GM21529 (cell line): ENCODE data around the gene ZNF786.
"Not testable (repeated sequence)": the region's sequence is repeated elsewhere in the genome, so short reads cannot be mapped to it uniquely, and the experiment has no call there.

ENCODE experiments used
- ATAC-seq: cut with Tn5 transposase; IDR thresholded peaks from one replicate; pipeline ENCODE4 v1.9.1; 2021; ENCODE audit not compliant: unreplicated experiment

The ZNF786 gene

DNA sequence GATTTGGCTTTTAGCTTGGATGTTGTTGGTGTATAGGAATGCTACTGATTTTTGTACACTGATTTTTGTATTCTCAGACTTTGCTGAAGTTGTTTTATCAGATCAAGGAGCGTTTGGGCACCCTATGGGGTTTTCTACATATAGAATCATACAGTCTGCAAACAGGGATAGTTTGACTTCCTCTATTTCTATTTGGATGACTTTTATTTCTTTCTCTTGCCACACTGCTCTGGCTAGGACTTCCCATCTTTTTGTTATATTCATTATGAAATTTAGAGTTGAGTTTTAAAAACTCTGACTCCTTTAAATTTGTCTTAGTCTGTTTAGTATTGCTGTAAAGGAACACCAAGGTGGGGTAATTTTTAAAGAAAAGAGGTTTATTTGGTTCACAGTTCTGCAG lies 4.7 kb downstream of the ZNF786 start:
- no peak for ATAC-seq

DNA sequence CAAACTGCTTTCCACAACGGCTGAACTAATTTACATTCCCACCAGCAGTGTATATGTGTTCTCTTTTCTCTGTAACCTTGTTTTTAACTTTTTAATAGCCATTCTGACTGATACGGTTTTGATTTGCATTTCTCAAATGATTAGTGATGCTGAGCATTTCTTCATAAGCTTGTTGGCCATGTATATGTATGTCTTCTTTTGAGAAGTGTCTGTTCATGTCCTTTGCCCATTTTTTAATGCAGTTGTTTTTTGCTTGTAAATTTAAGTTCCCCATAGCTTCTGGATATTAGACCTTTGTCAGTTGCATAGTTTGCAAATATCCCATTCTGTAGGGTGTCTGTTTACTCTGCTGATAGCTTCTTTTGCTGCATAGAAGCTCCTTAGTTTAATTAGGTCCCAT lies 6.1 kb downstream of the ZNF786 start:
- ATAC-seq, result no peak

DNA sequence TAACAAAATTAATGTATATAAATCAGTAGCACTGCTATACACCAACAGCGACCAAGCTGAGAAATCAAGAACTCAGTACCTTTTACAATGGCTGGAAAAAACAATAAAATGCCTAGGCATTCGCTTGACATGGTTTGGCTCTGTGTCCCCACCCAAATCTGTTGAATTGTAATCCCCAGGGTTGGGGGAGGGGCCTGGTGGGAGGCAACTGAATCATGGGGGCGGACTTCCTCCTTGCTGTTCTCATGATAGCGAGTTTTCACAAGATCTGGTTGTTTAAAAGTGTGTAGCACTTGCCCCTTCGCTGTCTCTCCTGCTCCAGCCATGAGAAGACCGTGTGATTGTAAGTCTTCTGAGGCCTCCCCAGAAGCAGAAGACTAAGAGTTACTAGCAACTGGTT lies 8.6 kb downstream of the ZNF786 start:
- ATAC-seq, result no peak

DNA sequence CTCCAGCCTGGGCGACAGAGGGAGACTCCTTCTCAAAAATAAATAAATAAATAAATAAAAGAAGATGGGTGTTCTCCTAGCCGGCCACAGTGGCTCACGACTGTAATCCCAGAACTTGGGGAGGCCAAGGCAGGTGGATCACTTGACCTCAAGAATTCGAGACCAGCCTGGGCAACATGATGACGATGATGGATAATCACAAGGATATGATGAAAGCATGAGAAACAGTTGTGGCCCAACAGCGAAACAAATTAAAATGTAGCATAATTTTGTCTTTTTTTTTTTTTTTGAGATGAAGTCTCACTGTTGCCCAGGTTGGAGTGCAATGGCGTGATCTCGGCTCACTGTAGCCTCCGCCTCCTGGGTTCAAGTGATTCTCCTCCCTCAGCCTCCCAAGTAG lies 12.9 kb downstream of the ZNF786 start:
- no peak for ATAC-seq

DNA sequence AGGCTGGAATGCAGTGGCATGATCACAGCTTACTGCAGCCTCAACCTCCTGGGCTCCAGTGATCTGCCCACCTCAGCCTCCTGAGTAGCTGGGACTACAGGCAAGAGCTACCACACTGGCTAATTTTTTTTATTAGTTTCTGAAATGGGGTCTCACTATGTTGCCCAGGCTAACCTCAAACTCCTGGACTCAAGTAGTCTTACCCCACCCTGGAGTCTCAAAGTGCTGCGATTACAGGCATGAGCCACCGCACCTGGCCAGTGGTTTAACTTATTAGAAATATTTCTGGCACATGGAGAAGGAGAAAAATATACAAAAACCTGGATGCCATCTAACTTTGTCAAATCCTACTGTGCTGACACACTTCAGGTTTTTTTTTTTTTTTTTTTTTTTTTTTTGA lies 15.2 kb downstream of the ZNF786 start:
- ATAC-seq, result no peak

DNA sequence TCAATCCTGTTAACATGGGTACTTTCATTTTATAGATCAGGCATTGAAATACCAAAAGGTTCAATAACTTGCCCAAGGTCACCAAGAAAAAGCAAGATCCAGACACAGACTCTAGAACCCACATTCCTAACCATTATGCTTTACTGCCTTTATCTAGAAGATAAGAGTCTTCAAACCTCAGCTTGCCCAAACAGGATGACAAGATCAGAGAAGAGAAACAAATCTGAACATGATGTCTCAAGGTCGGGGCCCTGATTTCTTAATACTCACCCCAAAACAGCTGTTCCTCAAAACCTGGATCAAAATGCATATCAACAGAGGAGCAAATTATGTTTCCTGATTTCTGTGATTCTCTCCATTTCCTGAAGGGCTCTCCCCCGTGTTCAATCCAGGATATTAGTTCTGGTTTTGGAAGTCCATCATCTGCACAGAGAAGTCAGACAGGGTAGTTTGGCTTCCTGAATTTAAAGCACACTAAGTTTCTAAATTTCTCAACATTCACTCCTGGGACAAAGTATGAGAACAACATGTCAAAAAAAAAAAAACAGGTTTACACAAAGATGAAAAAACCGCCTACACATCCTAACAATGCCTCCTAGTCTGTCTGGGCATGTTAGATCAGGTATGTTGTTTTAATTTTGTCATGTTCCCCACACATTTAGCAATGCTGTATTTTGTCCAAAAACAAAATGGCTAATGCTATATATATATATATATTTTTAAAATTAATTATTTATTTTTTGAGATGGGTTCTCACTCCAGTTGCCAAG lies 16.2 kb downstream of the ZNF786 start:
- no peak for ATAC-seq

DNA sequence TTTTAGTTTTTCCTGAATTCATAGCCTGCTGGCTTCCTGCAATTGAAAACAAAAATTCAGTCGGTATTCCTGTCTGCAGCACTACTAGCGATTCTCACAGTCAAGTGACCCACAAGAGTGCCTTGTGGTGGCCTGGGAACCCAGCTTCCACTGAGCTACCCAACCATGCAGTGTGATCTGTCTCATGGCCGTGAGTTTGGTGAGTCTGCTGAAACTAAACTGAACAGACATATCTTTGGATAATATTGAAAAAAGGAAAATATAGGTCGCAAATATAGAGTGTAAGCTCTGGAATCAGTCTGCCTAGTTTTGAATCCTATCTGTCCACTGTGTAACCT lies 18.1 kb downstream of the ZNF786 start:
- ATAC-seq, result no peak

DNA sequence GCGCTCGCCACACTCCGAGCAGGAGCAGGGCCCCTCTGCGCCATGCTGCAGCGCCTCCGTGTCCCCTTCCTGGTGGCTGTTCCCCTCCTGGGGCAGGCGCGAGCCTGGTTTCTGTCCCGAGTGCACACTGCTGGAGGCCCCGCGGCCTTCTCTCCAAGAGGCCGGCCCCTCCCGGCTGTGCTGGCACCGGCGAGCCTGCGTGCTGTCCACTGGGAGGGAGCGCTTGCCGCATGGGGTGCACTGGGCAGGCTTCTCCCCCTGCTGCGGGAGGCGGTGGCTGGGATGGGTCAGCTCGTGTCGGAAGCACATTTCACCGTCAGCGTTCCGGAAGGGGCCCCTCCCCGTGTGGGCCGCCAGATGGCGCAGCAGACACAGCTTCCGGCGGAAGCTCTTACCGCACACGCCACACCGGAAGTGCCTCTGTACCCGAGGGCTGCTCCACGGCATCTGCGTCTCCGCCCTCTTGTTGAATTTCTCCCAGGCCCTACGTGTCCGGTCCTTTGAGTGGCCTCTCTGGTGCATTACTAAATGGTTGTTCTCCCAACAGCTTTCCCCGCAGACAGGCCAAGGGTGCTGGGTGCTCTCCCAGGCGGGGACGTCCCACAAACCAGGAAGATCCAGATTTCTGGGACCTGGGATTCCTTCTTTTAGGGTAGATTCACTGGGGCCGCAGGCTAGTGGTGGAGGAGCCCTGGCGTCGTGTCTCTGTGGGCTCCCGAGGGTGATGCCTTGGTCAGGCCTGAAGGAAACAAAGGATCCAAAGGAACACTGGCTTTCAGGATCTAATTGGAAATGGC lies 18.7 kb downstream of the ZNF786 start:
- ATAC-seq, result no peak

DNA sequence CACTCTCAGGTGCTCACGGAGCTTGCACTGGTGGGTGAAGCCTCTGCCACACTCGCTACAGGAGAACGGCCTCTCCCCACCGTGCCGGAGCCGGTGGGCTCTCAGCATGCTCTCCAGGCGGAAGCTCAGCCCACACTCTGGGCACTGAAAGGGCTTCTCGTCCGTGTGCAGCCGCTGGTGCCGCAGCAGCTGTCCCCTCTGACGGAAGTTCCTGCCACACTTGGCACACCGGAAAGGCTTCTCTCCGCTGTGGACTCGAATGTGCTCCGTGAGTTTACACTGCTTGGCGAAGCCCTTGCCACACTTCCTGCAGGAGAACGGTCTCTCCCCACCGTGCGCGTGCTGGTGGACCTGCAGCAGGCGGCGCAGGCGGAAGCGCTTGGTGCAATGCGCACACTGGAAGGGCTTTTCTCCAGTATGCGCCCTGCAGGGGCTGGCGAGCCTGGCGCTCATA lies 19.3 kb downstream of the ZNF786 start:
- no peak for ATAC-seq

DNA sequence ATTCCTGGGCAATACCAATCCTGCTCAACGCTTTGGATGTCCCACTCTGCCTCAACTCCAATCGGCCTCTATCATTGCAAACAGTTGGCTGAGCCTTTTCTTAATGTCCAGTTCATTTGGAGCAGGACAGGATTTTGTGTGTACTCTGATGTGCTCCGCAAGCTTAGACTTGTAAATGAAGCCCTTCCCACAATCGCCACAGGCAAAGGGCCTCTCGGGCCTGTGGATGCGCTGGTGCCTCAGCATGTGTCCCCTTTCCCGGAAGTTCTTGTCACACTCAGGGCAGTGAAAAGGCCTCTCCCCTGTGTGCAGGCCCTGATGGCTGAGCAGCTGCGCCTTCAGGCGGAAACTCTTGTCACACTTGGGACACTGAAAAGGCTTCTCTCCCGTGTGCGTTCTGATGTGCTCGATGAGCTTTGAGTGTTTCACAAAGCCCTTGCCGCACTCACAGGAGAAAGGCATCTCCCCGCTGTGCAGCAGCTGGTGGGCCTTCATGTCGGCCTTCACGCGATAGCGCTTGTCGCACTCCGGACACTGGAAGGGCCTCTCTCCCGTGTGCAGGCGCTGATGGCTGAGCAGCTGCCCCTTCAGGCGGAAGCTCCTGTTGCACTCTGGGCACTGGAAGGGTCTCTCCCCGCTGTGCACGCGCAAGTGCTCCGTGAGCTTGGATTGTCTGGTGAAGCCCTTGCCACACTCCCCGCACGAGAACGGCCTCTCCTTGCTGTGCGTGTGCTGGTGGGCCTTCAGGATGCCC lies 20.0 kb downstream of the ZNF786 start:
- ATAC-seq, result no peak

DNA sequence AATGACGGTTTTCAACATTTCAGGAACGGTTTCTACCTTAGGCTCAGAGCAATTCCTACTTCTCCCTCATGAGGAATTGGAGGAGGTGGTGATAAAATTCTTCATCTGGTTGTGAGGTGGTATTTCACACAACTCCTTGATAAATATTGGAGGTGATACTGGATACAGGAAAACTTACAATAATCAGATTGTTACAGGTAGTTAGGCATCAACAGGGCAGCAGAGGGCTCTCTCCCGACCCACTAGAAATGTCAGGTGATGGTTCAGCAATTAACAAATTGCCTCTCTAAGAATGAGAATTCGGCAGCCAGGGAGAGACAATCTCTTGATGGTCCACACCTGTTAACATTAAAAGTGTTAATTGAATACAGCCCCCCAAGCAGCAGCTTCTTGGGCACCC lies 22.6 kb downstream of the ZNF786 start:
- no peak for ATAC-seq

DNA sequence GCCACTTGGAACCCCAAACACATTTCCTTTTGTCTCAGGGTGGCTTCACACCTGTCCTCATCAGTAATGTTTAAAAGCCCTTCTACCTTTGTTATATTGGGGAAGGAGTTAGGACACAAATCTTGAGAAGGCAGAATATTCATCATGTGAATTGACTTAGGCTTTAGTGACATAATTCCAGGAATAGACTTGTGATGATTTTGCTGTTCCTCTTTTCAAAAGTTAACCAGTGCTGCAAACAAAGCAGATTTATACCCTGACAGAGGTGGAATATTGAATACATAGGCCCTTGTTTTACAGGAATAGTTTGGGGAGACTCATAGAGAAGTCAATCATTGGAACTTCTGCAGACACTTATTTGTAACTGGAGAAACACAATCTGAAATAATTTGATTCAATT lies 27.0 kb downstream of the ZNF786 start:
- ATAC-seq, result no peak

DNA sequence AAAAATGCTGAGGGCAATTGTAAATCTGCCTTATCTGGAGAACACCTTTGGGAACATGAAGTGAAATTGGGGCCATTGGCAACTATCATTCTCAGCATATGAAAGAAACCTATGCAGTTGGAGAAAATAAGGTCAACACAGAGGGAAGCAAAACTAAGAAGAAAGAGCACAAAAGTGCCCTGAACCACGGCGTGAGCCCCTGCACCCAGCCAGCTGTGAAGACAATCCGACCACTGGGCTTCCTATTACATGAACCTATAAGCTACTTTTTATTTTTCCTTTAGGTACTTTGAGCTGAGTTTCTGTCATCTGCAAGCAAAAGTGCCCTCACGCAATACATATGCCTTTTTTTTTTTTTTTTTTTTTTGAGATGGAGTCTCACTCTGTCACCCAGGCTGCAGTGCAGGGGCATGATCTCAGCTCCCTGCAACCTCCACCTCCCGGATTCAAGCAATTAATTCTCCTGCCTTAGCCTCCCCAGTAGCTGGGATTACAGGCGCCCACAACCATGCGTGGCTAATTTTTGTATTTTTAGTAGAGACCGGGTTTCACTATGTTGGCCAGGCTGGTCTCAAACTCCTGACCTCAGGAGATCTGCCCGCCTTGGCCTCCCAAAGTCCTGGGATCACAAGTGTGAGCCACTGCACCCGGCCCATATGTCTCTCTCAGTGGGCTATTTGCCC lies 28.2 kb downstream of the ZNF786 start:
- ATAC-seq, result not testable (repeated sequence)

DNA sequence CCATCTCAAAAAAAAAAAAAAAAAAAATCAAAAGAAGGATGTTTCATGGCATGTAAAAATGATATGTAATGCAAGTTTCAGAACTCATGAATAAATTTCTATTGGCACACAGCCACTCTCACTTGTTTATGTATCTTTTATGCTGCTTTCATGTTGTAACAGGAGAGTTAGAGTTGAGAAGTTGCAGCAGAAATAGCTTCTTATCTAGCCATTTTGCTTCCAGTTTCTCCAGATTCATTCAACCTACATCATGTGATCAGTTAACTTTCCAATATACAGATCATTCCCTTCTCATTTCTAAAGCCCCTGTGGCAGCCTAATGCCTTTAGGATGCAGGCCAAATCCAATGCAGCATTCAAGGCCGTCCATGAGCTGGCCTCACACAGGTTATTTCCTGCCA lies 30.4 kb downstream of the ZNF786 start:
- ATAC-seq, result no peak

DNA sequence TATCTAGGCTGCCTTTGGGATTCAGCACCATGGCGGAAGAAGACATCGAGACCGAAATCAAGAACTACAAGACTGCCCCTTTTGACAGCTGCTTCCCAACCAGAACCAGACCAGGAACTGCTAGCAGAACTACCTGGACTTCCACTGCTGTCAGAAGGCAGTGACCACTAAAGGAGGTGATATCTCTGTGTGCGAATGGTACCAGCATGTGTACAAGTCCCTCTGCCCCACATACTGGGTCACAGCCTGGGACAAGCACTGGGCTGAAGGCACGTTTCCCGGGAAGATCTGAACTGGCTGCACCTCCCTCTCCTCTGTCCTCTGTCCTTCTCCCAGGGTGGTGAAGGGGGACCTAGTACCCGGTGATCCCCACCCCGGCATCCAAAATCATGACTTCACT lies 36.6 kb downstream of the ZNF786 start:
- no peak for ATAC-seq

DNA sequence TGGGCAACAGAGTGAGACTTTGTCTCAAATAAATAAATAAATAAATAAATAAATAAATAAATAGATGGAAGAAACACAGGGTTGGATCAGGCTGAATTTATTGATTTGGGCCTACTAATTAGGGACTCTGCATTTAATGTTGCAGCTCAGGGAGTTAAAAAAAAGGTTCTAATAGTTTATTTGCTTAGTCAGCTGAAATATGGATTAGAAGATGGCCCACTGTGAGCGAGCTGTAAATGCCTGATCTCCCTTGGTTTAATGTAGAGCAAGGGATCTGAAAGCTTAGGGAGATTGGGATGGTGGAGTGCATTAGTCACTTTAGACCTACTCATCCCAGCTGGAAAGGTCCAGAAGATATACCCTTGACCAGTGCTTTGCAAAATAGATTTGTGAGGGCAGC lies 37.1 kb downstream of the ZNF786 start:
- no peak for ATAC-seq

DNA sequence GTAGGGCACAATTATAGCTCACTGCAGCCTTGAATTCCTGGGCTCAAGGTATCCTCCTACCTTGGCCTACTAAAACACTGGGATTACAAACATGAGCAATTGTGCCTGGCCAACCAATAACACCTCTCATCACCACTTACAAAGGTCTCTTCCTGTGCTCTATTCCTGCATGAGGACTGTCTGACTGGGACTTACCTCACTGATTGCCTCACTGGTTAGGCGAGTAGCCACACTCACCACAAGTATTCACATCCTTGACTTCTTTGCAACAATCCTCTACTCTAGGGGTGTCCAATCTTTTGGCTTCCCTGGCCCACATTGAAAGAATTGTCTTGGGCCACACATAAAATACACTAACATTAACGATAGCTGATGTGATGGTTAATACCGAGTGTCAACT lies 39.6 kb downstream of the ZNF786 start:
- no peak for ATAC-seq

DNA sequence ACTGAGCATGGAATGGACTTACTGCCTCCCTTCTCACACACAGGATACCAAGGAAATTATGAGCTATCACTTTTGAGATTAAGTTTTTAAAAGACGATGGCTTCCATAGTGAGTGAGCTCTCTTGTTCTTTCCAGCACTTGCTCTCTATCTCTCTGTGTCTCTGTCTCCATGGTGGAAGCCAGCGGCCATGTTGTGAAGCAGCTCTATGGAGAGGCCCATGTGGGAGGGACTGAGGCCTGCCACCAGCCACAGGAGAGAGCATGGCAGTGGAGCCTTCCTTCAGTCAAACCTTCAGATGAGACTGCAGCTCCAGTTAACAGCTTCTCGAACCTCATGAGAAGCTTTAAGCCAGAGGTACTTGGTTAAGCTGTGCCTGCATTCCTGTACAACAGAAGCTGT lies 41.7 kb downstream of the ZNF786 start:
- ATAC-seq, result no peak

DNA sequence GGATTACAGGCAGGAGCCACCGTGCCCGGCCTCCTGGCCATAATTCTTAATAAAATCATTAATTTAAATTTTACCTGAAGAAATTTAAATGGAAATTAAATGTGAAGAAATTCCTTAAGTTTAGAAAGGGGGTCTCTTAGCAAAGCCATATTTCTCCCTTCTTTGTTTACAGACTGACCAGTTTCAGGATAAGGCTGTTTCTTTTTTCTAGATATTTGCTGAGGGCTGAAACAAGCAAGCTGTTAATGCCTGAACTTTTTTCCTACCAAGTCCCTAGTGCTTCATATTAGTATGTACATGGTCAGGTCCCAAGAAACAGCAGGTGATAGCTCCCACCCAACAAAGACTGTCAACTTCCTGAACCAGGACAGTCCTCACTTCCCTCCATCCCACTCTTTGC lies 44.1 kb downstream of the ZNF786 start:
- no peak for ATAC-seq

DNA sequence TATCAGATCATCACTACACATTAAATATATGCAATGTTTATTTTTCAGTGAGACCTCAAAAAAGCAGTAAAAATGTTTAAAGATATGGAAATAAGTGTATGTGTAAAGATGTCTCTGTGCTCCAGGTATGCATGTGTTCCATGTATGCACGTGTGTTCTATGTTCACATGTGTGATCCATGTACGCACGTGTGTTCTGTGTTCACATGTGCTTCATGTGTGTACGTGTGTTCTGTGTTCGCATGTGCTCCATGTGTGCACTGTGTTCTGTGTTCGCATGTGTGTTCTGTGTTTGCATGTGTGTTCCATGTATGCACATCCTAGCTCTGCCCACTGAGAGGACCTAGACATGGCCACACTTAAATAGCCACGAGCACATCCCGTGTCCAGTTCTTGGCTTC lies 46.6 kb downstream of the ZNF786 start:
- ATAC-seq, result no peak

DNA sequence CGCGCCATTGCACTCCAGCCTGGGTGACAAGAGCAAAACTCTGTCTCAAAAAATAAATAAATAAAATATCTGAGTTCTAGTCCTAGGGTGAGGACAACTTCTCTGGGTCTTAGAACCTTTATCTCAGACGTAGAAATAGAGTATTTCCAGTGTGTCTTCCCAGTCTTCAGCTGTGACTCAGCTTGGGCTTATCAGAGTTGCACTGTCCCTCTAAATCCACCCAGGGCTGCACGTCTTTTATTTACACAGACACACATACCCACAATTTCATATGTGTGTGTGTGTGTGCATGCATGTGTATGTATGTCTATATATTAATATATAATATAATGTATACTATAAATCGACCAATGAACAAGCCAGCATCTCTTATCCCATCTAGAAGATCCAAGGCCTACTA lies 49.2 kb downstream of the ZNF786 start:
- ATAC-seq, result no peak
